SK-N-SH (cell line): ENCODE data around the gene BIN2.

Source experiments
- GATA2 ChIP-seq: sonication (generic); formaldehyde crosslinking; IDR thresholded peaks from 2 replicates; pipeline ENCODE4 v1.5.0; 2020; ENCODE audit warnings: mild to moderate bottlenecking, missing genetic modification reagents
- TF ChIP-seq, protein P1 (sequence below): IDR thresholded peaks from 2 replicates; pipeline ENCODE4 v1.6.1; 2012; ENCODE audit warnings: mild to moderate bottlenecking, low read depth, low read length, moderate library complexity

DNA sequence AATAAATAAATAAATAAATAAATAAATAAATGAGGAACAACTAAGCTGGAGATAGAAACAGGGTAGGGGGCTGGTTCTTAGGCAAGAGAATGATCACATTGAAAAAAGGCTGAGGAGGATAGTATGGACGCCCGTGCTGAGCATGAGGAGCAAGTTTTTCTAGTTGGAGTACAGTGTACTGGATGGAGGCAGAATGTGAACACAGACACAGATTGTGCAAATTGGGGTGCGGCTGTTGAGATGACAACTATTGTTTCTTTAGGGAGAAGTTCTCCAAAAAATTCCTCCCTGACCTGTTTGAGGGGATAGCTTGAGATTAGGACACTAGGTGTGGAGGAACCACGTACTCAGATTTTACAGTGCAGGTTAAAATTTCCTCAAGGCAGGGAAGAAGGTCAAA lies 979 bp upstream of the BIN2 start:
- TF ChIP-seq, protein P1, sequence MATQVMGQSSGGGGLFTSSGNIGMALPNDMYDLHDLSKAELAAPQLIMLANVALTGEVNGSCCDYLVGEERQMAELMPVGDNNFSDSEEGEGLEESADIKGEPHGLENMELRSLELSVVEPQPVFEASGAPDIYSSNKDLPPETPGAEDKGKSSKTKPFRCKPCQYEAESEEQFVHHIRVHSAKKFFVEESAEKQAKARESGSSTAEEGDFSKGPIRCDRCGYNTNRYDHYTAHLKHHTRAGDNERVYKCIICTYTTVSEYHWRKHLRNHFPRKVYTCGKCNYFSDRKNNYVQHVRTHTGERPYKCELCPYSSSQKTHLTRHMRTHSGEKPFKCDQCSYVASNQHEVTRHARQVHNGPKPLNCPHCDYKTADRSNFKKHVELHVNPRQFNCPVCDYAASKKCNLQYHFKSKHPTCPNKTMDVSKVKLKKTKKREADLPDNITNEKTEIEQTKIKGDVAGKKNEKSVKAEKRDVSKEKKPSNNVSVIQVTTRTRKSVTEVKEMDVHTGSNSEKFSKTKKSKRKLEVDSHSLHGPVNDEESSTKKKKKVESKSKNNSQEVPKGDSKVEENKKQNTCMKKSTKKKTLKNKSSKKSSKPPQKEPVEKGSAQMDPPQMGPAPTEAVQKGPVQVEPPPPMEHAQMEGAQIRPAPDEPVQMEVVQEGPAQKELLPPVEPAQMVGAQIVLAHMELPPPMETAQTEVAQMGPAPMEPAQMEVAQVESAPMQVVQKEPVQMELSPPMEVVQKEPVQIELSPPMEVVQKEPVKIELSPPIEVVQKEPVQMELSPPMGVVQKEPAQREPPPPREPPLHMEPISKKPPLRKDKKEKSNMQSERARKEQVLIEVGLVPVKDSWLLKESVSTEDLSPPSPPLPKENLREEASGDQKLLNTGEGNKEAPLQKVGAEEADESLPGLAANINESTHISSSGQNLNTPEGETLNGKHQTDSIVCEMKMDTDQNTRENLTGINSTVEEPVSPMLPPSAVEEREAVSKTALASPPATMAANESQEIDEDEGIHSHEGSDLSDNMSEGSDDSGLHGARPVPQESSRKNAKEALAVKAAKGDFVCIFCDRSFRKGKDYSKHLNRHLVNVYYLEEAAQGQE: no peak
- TF ChIP-seq GATA2 (CRISPR knock-in tag): no peak
